ENCODE data around the gene N4BP2L1.

The N4BP2L1 gene

GRCh38 chr13:32430018-32430747 lies 2.3 kb upstream of the N4BP2L1 start:
- DNase-seq: no peak

- DNase-seq: no peak
Observed at GRCh38 chr13:32429433-32429909, 1.5 kb upstream of the N4BP2L1 start.

GRCh38 chr13:32428581-32429432 lies 877 bp upstream of the N4BP2L1 start:
- no peak for DNase-seq

GRCh38 chr13:32426990-32427851 lies 709 bp downstream of the N4BP2L1 start:
- no peak for DNase-seq

- peak; percentile 40 for DNase-seq
Observed at GRCh38 chr13:32426191-32426989, 1.5 kb downstream of the N4BP2L1 start.

GRCh38 chr13:32425158-32425557 lies 2.8 kb downstream of the N4BP2L1 start:
- DNase-seq: no peak

- no peak for DNase-seq
Observed at GRCh38 chr13:32423592-32423991, 4.3 kb downstream of the N4BP2L1 start.

GRCh38 chr13:32419862-32420261 lies 8.1 kb downstream of the N4BP2L1 start:
- no peak for DNase-seq

- no peak for DNase-seq
Observed at GRCh38 chr13:32417995-32418394, 9.9 kb downstream of the N4BP2L1 start.

GRCh38 chr13:32415019-32415418 lies 12.9 kb downstream of the N4BP2L1 start:
- DNase-seq: no peak

GRCh38 chr13:32414580-32414979 lies 13.3 kb downstream of the N4BP2L1 start:
- no peak for DNase-seq

- DNase-seq: no peak
Observed at GRCh38 chr13:32413284-32413683, 14.6 kb downstream of the N4BP2L1 start.

- peak; percentile 36 for DNase-seq
Observed at GRCh38 chr13:32409561-32410421, 18.1 kb downstream of the N4BP2L1 start.

GRCh38 chr13:32409001-32409313 lies 19.0 kb downstream of the N4BP2L1 start:
- DNase-seq: peak; percentile 82

- peak; percentile 82 for DNase-seq
Observed at GRCh38 chr13:32408296-32409000, 19.5 kb downstream of the N4BP2L1 start.

- no peak for DNase-seq
Observed at GRCh38 chr13:32407854-32408253, 20.1 kb downstream of the N4BP2L1 start.

GRCh38 chr13:32403108-32403507 lies 24.8 kb downstream of the N4BP2L1 start:
- DNase-seq: no peak

- DNase-seq: no peak
Observed at GRCh38 chr13:32391101-32391619, 36.8 kb downstream of the N4BP2L1 start.

- no peak for DNase-seq
Observed at GRCh38 chr13:32390484-32390883, 37.4 kb downstream of the N4BP2L1 start.

GRCh38 chr13:32390048-32390447 lies 37.9 kb downstream of the N4BP2L1 start:
- no peak for DNase-seq

Data from DMS79 treated with DMSO at 0.1 percent for 48 hours (cell line).